Glutamatergic neuron (in vitro differentiated cells): ENCODE data around the gene KIR2DL3. TPM values are rescaled to one million over a fixed set of nuclear protein-coding genes. Genes with fewer than 3 reads are reported as not detected.

ENCODE experiments used
- DNase-seq: peaks from one replicate; pipeline ENCODE4 v3.0.0; 2022
- H3K27ac Mint-ChIP-seq: one replicate; pipeline ENCODE4 v1.8.0; 2020; ENCODE audit warnings: mild to moderate bottlenecking, mixed read lengths, inconsistent platforms; ENCODE audit not compliant: unreplicated experiment
- H3K27me3 Mint-ChIP-seq: one replicate; pipeline ENCODE4 v1.8.0; 2020; ENCODE audit warnings: mild to moderate bottlenecking, moderate library complexity, mixed read lengths, inconsistent platforms; ENCODE audit not compliant: unreplicated experiment
- H3K36me3 Mint-ChIP-seq: one replicate; pipeline ENCODE4 v1.8.0; 2020; ENCODE audit warnings: mild to moderate bottlenecking, mixed read lengths, inconsistent platforms; ENCODE audit not compliant: unreplicated experiment
- H3K4me1 Mint-ChIP-seq: one replicate; pipeline ENCODE4 v1.8.0; 2020; ENCODE audit warnings: mild to moderate bottlenecking, low read depth, mixed read lengths, inconsistent platforms; ENCODE audit not compliant: unreplicated experiment
- H3K4me3 Mint-ChIP-seq: one replicate; pipeline ENCODE4 v1.8.0; 2020; ENCODE audit warnings: mild to moderate bottlenecking, mixed read lengths, inconsistent platforms; ENCODE audit not compliant: unreplicated experiment
- H3K9me3 Mint-ChIP-seq: one replicate; pipeline ENCODE4 v1.8.0; 2020; ENCODE audit warnings: mild to moderate bottlenecking, moderate library complexity, mixed read lengths, inconsistent platforms; ENCODE audit not compliant: unreplicated experiment
- CTCF ChIP-seq: fragments of 200-600 bp; sonication (generic); IDR thresholded peaks from one replicate; pipeline ENCODE4 v1.5.0; 2021; ENCODE audit not compliant: partially characterized antibody, unreplicated experiment
- total RNA-seq: library from RNA; stranded (reverse); fragmentation: NEBNext Ultra II Directional; extraction: Animal tissue kit (Norgen Biotek cat#: 25700); gene quantifications from one replicate; pipeline ENCODE4 v1.2.1, GENCODE V29; 2021; ENCODE audit not compliant: unreplicated experiment

Gene KIR2DL3
- total RNA-seq, 1 donor from 2014 or later = not detected

GRCh38 chr19:54790711-54791110 lies 52.4 kb downstream of the KIR2DL3 start:
- no peak for TF ChIP-seq CTCF
- Mint-ChIP-seq H3K9me3 (peaks cover 19% of the 10 kb centered on the region), H3K27ac (no peak overlapping the region), H3K27me3 (peaks cover 2% of the 10 kb centered on the region), H3K4me1 (no peaks in the 10 kb centered on the region), H3K36me3 (peaks cover 9% of the 10 kb centered on the region), H3K4me3 (no peak overlapping the region)
- no peak for DNase-seq

GRCh38 chr19:54791476-54791875 lies 53.2 kb downstream of the KIR2DL3 start:
- H3K27ac Mint-ChIP-seq = no peak overlapping the region
- peaks cover 5% of the 10 kb centered on the region for H3K36me3 Mint-ChIP-seq
- H3K4me1 Mint-ChIP-seq = no peaks in the 10 kb centered on the region
- H3K27me3 Mint-ChIP-seq = no peaks in the 10 kb centered on the region
- H3K4me3 Mint-ChIP-seq = no peak overlapping the region
- H3K9me3 Mint-ChIP-seq = peaks cover 16% of the 10 kb centered on the region
- no peak for DNase-seq
- no peak for TF ChIP-seq CTCF

- TF ChIP-seq CTCF = no peak
- Mint-ChIP-seq H3K36me3 (peaks cover 5% of the 10 kb centered on the region), H3K4me3 (no peak overlapping the region), H3K9me3 (peaks cover 12% of the 10 kb centered on the region), H3K27me3 (no peaks in the 10 kb centered on the region), H3K27ac (no peak overlapping the region), H3K4me1 (no peaks in the 10 kb centered on the region)
- DNase-seq = no peak
Measured at GRCh38 chr19:54792814-54793213, 54.5 kb downstream of the KIR2DL3 start.

DNA sequence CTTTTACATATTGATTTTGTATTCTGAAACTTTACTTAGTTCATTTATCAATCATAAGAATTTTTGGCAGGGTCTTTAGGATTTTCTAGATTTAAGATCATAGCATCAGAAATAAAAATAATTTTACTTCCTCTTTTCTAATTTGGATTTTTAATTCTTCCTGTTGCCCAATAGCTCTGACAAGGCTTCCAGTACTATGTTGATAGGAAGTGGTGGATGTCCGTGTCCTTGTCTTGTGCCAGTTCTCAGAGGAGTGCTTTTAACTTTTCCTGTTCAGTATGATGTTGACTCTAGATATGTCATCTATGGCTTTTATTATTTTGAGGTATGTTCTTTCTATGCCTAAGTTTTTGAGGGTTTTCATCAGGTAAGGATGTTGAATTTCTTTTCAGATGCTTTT lies 57.4 kb downstream of the KIR2DL3 start:
- Mint-ChIP-seq H3K9me3 (peaks cover 13% of the 10 kb centered on the region), H3K27me3 (no peaks in the 10 kb centered on the region), H3K36me3 (no peaks in the 10 kb centered on the region), H3K4me3 (no peak overlapping the region), H3K27ac (no peak overlapping the region), H3K4me1 (no peaks in the 10 kb centered on the region)
- no peak for DNase-seq
- no peak for TF ChIP-seq CTCF

Other genes starting within 250 kb of the KIR2DL3 start
- gene LAIR2, start 235.7 kb upstream of the KIR2DL3 start, total RNA-seq = not detected
- gene LILRA2, start 164.7 kb upstream of the KIR2DL3 start, total RNA-seq = not detected
- not detected for gene LILRA1, start 144.9 kb upstream of the KIR2DL3 start, total RNA-seq
- gene LILRB1, start 108.0 kb upstream of the KIR2DL3 start, total RNA-seq = 0.22 TPM
- gene LILRB4, start 75.5 kb upstream of the KIR2DL3 start, total RNA-seq = 0.44 TPM
- gene KIR3DL3, start 14.1 kb upstream of the KIR2DL3 start, total RNA-seq = not detected
- not detected for gene KIR2DL1, start 31.3 kb downstream of the KIR2DL3 start, total RNA-seq
- gene KIR2DL4, start 65.1 kb downstream of the KIR2DL3 start, total RNA-seq = not detected
- not detected for gene KIR3DL1, start 78.0 kb downstream of the KIR2DL3 start, total RNA-seq
- gene KIR2DS4, start 94.2 kb downstream of the KIR2DL3 start, total RNA-seq = not detected
- not detected for gene KIR3DL2, start 111.9 kb downstream of the KIR2DL3 start, total RNA-seq
- not detected for gene FCAR, start 135.7 kb downstream of the KIR2DL3 start, total RNA-seq
- not detected for gene NCR1, start 167.6 kb downstream of the KIR2DL3 start, total RNA-seq
- not detected for gene NLRP7, start 209.0 kb downstream of the KIR2DL3 start, total RNA-seq
- gene NLRP2, start 227.9 kb downstream of the KIR2DL3 start, total RNA-seq = 34.2 TPM